ENCODE data around the gene ADGRG2. TPM values are rescaled to one million over a fixed set of nuclear protein-coding genes. Genes with fewer than 3 reads are reported as not detected.
"Not testable (repeated sequence)": the region's sequence is repeated elsewhere in the genome, so short reads cannot be mapped to it uniquely, and the experiment has no call there.

Gene ADGRG2
- total and polyA plus RNA-seq, 5 donors = 0.34 to 0.70 (median 0.59) TPM

DNA sequence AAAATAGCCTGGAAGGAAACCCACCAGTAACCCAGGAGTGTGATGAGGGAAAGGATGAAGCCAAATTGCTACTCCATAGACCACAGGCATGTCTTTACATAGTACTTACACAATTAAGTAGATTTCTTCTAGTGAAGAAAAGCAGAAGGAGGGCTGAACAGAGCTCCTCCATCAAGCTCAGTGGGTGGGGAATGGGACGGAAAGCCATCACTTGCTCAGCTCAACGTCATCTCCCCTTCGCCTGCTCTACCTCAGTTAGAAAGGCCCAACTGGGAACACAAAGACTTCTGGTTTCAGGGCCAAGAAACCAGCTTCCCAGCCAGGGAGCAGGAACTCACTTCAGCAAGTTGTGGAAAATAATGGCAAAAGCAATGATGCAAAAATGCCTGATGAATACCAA is 36.6 kb downstream of the ADGRG2 start:
- Histone ChIP-seq H3K9me3 (ENCODE audit: control insufficient read depth, low read length) (peaks cover 2% of the 10 kb centered on the region), H3K4me3 (ENCODE audit: low read length) (no peak overlapping the region), H3K4me1 (ENCODE audit: control insufficient read depth, insufficient read depth, low read length) (no peaks in the 10 kb centered on the region), H3K27ac (ENCODE audit: low read length) (no peak overlapping the region), H3K27me3 (ENCODE audit: control insufficient read depth, insufficient read depth) (no peaks in the 10 kb centered on the region)
- ATAC-seq = no peak
- 97% methylated on average over 3 of the region's 3 CpGs for WGBS
- DNase-seq = no peak
- intact Hi-C loops (cut with DNase I) = no loop called here

DNA sequence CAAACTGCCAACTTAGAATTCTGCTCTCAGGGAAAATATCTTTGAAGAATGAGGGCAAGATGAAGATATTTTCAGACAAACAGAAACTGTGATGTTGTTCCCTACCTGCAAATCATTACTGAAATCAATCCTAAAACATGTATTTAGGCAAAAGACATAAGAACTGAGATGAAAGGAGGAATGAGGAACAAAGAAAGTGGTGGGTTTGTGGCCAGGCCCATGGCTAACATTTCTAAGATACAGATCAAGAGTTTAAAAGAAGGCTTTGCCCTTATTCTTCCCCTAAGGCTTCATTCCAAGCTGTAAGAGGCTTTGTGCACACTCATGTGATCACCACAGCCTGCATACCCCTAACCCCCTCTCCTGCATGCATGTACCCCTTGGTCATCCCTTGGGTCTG is 46.5 kb downstream of the ADGRG2 start:
- no peak overlapping the region for H3K4me3 ChIP-seq (ENCODE audit: low read length)
- no peak overlapping the region for H3K27ac ChIP-seq (ENCODE audit: low read length)
- no peaks in the 10 kb centered on the region for H3K9me3 ChIP-seq (ENCODE audit: control insufficient read depth, low read length)
- intact Hi-C loops (cut with DNase I) = no loop called here
- no peak for DNase-seq
- ATAC-seq = no peak
- no peaks in the 10 kb centered on the region for H3K4me1 ChIP-seq (ENCODE audit: control insufficient read depth, insufficient read depth, low read length)
- no peaks in the 10 kb centered on the region for H3K27me3 ChIP-seq (ENCODE audit: control insufficient read depth, insufficient read depth)

DNA sequence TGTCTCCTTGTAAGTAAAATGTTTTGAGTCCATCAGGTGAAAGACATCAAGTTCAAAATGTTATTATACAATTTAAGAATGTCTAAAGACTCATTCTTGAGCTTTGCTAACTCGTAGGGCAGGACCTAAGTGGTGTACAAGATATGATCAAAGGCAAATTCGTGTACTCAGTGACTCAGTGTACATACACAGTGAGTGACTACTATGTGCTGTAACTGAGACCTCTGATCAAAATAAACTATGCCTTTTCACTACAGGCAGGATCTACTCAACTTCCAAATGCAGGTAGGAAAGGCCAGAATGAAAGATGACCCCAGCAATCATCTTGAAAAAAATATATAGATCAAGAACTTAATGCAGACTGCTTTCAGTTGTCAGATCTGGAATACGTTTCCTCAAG is 49.9 kb downstream of the ADGRG2 start:
- Histone ChIP-seq H3K27me3 (ENCODE audit: control insufficient read depth, insufficient read depth) (no peaks in the 10 kb centered on the region), H3K9me3 (ENCODE audit: control insufficient read depth, low read length) (no peaks in the 10 kb centered on the region), H3K27ac (ENCODE audit: low read length) (no peak overlapping the region), H3K4me1 (ENCODE audit: control insufficient read depth, insufficient read depth, low read length) (no peaks in the 10 kb centered on the region), H3K4me3 (ENCODE audit: low read length) (no peak overlapping the region)
- WGBS = 91% methylated on average over 3 of the region's 3 CpGs
- DNase-seq (no peak), ATAC-seq (no peak)
- intact Hi-C loops (cut with DNase I) = no loop called here

DNA sequence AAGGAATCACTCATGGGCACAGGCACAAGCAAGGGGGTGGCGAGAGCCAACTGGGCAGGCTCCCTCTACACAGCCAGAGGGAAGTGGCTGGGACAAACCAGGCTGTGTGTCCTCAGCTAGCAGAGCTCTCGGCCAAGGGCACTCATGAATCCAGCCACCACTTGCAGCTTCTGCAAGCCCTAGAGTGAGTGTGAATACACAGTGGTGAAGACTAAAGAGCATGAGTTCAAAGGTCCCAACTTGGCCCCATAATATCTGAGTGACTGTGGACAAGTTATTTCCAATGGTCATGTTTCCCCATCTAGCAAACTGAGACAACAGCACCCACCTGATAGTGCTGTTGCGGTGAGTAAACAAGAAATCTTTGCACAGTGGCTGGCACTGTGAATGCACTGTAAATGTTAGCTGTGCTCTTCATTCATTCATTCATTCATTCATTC is 51.7 kb downstream of the ADGRG2 start:
- intact Hi-C loops (cut with DNase I) = no loop called here
- 94% methylated on average over 3 of the region's 3 CpGs for WGBS
- H3K27me3 ChIP-seq (ENCODE audit: control insufficient read depth, insufficient read depth) = no peaks in the 10 kb centered on the region
- no peaks in the 10 kb centered on the region for H3K4me1 ChIP-seq (ENCODE audit: control insufficient read depth, insufficient read depth, low read length)
- H3K4me3 ChIP-seq (ENCODE audit: low read length) = no peak overlapping the region
- H3K27ac ChIP-seq (ENCODE audit: low read length) = no peak overlapping the region
- peak in 1 of 3 donors; percentile 38 for DNase-seq
- H3K9me3 ChIP-seq (ENCODE audit: control insufficient read depth, low read length) = no peaks in the 10 kb centered on the region
- ATAC-seq = no peak

DNA sequence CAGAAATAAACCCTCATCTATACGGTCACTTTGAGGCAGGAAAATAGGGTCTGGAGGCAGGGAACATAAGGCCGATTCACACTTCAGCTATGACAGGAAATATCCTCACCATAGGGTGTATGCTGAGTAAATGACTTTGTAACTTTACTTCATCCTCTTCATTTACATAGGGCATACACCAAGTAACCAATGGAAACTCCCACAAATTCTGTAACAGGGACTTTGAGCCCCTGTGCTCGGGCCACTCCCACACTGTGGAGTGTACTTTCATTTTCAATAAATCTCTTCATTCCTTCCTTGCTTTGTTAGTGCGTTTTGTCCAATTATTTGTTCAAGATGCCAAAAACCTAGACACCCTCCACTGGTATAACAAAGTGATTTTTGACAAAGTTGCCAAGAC is 55.3 kb downstream of the ADGRG2 start:
- 92% methylated on average over 4 of the region's 4 CpGs for WGBS
- intact Hi-C loops (cut with DNase I); H3K27me3 ChIP-seq (ENCODE audit: control insufficient read depth, insufficient read depth); H3K4me3 ChIP-seq (ENCODE audit: low read length); DNase-seq; H3K4me1 ChIP-seq (ENCODE audit: control insufficient read depth, insufficient read depth, low read length); H3K9me3 ChIP-seq (ENCODE audit: control insufficient read depth, low read length); H3K27ac ChIP-seq (ENCODE audit: low read length); ATAC-seq: not testable (repeated sequence)

DNA sequence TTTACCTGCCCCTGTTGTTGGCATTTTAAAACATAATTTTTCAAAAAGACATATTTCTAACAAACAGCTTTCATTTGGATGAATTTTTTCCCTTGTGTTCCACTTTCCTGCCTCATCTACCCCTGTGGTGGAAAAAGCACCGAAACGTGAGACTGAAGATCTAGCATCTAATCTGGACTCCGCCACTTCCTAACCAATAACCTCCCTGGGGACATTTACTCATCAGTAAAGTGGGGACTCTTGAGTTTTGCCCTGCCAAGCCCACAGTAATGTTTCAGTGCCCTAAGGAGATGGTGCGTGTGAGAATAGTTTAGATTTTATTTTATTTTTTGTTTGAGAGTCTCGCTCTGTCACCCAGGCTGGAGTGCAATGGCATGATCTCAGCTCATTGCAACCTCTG is 56.7 kb downstream of the ADGRG2 start:
- Histone ChIP-seq H3K27me3 (ENCODE audit: control insufficient read depth, insufficient read depth) (no peaks in the 10 kb centered on the region), H3K27ac (ENCODE audit: low read length) (no peak overlapping the region), H3K4me3 (ENCODE audit: low read length) (no peak overlapping the region), H3K4me1 (ENCODE audit: control insufficient read depth, insufficient read depth, low read length) (no peaks in the 10 kb centered on the region), H3K9me3 (ENCODE audit: control insufficient read depth, low read length) (no peaks in the 10 kb centered on the region)
- 88% methylated on average over 5 of the region's 5 CpGs for WGBS
- DNase-seq = no peak
- no peak for ATAC-seq
- intact Hi-C loops (cut with DNase I) = no loop called here

DNA sequence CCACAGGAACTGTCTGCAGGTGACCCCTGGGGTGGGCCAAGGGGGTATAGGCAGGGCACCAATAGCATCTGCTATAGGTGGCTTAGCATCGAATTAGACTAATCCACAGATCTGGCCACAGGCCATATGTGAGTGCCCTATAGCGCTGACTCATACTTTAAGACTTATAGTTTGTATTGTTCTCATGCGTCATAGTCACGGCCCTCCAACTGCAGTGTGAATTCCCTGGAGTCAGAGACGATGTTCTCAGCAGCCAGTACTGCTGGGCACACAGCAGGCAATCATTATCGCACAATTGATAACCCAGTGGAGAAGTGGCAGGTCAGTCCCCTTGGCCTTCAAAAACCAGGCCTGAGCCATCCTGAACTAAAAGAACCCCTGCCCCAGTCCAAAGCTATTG is 58.1 kb downstream of the ADGRG2 start:
- intact Hi-C loops (cut with DNase I) = no loop called here

DNA sequence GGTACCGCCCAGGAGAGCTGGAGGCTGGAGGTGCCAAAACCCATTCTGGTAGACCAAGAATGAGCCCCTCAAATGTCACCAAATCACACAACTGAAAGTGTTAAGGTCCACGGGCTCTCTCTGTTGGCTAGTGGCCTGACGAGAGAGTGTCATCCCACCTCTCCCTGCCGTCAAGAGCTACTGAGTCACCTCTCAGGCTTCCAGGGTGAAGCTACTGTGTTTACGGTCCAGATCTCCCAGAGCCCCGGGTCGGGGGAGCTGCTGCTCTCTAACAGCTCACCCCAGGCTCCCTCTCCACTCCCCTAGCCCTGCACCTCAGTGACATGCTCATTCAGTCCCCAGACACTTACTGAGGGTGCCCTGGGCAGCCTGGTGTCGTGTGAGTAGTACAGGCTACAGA is 59.2 kb downstream of the ADGRG2 start:
- Histone ChIP-seq H3K4me3 (ENCODE audit: low read length) (no peak overlapping the region), H3K4me1 (ENCODE audit: control insufficient read depth, insufficient read depth, low read length) (no peaks in the 10 kb centered on the region), H3K27ac (ENCODE audit: low read length) (no peak overlapping the region), H3K9me3 (ENCODE audit: control insufficient read depth, low read length) (no peaks in the 10 kb centered on the region), H3K27me3 (ENCODE audit: control insufficient read depth, insufficient read depth) (no peaks in the 10 kb centered on the region)
- WGBS = 88% methylated on average over 8 of the region's 8 CpGs
- ATAC-seq (no peak), DNase-seq (no peak)
- intact Hi-C loops (cut with DNase I) = no loop called here

More for the DNA sequence above, 58.1 kb downstream of the ADGRG2 start:
- Histone ChIP-seq H3K27ac (ENCODE audit: low read length) (no peak overlapping the region), H3K9me3 (ENCODE audit: control insufficient read depth, low read length) (no peaks in the 10 kb centered on the region), H3K27me3 (ENCODE audit: control insufficient read depth, insufficient read depth) (no peaks in the 10 kb centered on the region), H3K4me1 (ENCODE audit: control insufficient read depth, insufficient read depth, low read length) (no peaks in the 10 kb centered on the region), H3K4me3 (ENCODE audit: low read length) (no peak overlapping the region)
- WGBS = 90% methylated on average over 6 of the region's 6 CpGs
- DNase-seq = no peak
- no peak for ATAC-seq

DNA sequence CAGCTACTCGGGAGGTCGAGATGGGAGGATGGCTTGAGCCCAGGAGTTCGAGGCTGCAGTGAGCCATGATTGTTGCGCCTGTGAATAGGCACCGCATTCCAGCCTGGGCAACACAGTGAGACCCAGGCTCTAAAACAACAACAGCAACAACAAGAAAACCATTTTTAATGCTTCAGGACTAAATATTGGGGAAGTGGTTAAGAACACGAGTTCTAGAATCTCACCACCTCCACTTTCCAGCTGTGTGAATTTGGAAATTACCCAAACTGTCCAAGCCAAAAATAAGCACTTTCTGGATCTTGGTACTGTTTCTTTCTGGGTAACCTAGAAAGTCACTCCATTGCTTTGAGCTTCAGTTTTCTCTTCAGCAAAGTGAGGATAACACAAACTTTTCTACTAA is 63.2 kb downstream of the ADGRG2 start:
- DNase-seq = no peak
- no peak overlapping the region for H3K4me3 ChIP-seq (ENCODE audit: low read length)
- H3K27ac ChIP-seq (ENCODE audit: low read length) = no peak overlapping the region
- ATAC-seq = no peak
- H3K9me3 ChIP-seq (ENCODE audit: control insufficient read depth, low read length) = no peaks in the 10 kb centered on the region
- no peaks in the 10 kb centered on the region for H3K27me3 ChIP-seq (ENCODE audit: control insufficient read depth, insufficient read depth)
- H3K4me1 ChIP-seq (ENCODE audit: control insufficient read depth, insufficient read depth, low read length) = no peaks in the 10 kb centered on the region
- intact Hi-C loops (cut with DNase I) = no loop called here
- 94% methylated on average over 6 of the region's 6 CpGs for WGBS

DNA sequence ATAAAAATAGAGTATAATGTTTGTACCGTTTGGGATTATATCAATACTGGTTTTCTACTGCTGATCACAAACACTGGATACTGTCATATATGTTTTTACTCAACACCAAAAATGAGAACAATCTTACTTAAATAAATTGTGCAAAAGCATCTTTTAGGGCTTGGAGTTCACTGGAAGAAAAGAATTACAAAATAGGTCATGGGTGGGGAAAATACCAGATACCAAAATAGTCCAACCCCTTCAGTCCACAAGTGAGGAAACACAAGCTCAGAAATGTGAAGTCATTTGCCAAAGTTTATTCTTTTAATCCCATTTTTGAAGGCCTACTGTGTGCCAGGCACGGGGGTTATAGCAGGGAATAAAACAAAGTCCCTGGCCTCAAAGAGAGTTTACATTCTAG is 64.4 kb downstream of the ADGRG2 start:
- 79% methylated on average over 2 of the region's 2 CpGs for WGBS
- intact Hi-C loops (cut with DNase I) = no loop called here
- ATAC-seq (no peak), DNase-seq (no peak)
- Histone ChIP-seq H3K4me3 (ENCODE audit: low read length) (no peak overlapping the region), H3K27ac (ENCODE audit: low read length) (no peak overlapping the region), H3K27me3 (ENCODE audit: control insufficient read depth, insufficient read depth) (no peaks in the 10 kb centered on the region), H3K4me1 (ENCODE audit: control insufficient read depth, insufficient read depth, low read length) (no peaks in the 10 kb centered on the region), H3K9me3 (ENCODE audit: control insufficient read depth, low read length) (no peaks in the 10 kb centered on the region)

DNA sequence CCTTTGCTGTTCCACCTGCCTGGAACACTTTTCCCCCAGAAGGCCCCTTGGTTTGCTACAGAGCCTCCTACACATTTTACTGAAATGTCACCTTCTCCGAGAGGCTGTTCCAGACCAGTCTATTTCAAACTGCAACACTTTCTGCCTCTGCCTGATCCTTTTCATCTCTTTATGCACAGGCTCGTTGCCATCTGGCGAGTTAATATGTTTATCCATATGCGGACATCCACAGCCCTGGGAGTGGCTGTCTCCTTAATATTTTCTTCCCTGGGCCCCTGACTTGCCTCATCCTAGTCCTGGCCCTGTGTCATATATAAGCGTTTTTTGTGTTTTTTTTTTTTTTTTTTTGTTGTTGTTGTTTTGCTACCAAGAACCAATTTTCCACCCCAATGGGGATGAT is 73.2 kb downstream of the ADGRG2 start:
- no peak for ATAC-seq
- no peak for DNase-seq
- Histone ChIP-seq H3K9me3 (ENCODE audit: control insufficient read depth, low read length) (no peaks in the 10 kb centered on the region), H3K4me1 (ENCODE audit: control insufficient read depth, insufficient read depth, low read length) (no peaks in the 10 kb centered on the region), H3K27ac (ENCODE audit: low read length) (no peak overlapping the region), H3K4me3 (ENCODE audit: low read length) (no peak overlapping the region), H3K27me3 (ENCODE audit: control insufficient read depth, insufficient read depth) (no peaks in the 10 kb centered on the region)
- WGBS = 93% methylated on average over 5 of the region's 5 CpGs
- intact Hi-C loops (cut with DNase I) = no loop called here

DNA sequence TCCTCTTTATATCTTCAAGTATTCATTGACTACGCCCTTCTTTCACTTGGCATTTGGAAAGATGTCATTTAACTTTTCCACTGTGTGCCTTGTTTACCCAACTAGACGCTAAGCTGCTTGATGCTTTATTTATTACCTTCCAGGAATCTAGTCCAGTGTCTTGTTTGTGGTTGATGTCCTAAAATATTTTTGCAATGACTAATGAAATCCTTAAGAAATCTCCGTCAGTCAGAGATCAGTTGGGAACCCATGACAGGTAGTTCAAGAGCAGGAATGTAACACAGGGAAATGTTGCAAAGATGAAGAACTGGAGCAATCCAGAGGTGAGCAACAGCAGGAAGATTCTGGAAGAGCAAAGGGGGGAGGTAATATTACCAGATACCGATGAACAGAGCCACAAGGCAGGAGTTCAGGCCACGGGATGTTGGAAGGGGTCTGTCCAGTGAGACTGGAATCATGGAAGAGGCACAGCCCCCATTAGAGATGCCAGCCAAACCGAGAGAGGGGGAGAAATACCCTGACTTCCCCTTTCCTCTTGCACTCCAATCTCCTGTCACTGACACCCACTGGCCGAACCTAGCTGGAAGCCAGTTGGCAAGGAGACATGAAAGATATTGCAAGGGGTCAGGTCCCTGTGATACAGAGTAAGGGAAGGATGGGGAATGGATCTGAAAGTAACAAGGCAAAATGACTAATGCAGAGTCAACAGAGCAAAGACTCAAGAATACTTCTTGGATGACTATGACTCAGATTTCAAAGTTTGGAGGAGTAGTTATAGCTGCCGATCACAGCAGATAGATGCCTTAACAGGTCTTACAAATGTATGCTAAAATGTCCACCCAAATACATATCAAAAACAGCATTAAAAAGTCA is 75.7 kb downstream of the ADGRG2 start:
- WGBS = 72% methylated on average over 8 of the region's 8 CpGs
- ATAC-seq (no peak), DNase-seq (no peak)
- intact Hi-C loops (cut with DNase I) = no loop called here
- H3K9me3 ChIP-seq (ENCODE audit: control insufficient read depth, low read length) = no peaks in the 10 kb centered on the region
- no peaks in the 10 kb centered on the region for H3K4me1 ChIP-seq (ENCODE audit: control insufficient read depth, insufficient read depth, low read length)
- no peaks in the 10 kb centered on the region for H3K27me3 ChIP-seq (ENCODE audit: control insufficient read depth, insufficient read depth)
- no peak overlapping the region for H3K4me3 ChIP-seq (ENCODE audit: low read length)
- no peak overlapping the region for H3K27ac ChIP-seq (ENCODE audit: low read length)
